Activated CD8-positive, alpha-beta memory T cell treated with anti-CD3 and anti-CD28 coated beads for 4 hours (primary cell): ENCODE results near the gene DCTN3.
"Not testable (repeated sequence)": the region's sequence is repeated elsewhere in the genome, so short reads cannot be mapped to it uniquely, and the experiment has no call there.

ENCODE experiments used
- DNase-seq, 2 donors: peaks; one replicate each; pipeline ENCODE4 v3.0.0-alpha.2; 2020; ENCODE audit warnings: low read depth in 2 of 2

DCTN3 gene

GRCh38 chr9:34647084-34647403, 26.7 kb upstream of the DCTN3 start:
- no peak for DNase-seq

DNA sequence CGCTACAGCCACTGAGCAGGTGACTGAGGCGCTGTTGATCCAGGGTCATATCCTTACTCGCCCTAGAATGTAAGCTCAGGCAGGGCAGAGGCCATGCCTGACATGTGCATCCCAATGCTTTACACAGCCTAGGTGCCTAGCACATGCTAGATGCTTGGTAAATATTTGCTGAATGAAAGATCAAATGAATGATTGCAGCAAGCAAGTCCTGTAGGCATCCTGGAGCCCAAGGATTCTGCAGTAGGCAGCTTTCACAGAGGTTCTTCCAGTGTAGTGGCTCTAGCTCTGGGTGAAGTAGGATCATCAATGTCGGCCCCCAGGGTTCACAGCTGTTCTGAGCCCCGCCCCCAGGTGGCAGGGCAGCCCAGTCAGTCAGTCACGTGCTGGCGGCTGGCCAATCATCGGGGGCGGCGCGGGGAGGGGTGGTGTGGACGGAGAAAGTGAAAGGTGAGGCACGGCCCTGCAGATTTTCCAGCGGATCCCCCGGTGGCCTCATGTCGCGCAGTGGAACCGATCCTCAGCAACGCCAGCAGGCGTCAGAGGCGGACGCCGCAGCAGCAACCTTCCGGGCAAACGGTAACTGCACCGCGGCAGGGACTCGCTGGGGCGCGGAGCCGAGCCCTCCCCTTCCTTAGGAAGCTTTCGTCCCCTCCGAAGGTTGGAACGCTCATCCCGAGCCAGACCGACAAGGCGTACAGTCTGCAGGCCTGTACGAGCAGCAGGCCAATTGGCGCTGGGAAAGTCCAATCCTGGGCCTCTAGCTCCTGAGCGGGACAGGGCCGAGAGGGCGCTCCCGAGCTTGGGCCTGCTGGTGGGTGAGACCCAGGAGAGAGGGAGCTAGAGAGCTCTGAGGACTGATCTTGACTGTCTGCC, 26.2 kb upstream of the DCTN3 start, which contains the start of gene GALT:
Gene GALT, plus strand, starts transcription at position 465 of the 873 bp plus-strand sequence. Its CDS starts 30 bp downstream, at position 495.
- DNase-seq, result peak; percentile 94

DNA sequence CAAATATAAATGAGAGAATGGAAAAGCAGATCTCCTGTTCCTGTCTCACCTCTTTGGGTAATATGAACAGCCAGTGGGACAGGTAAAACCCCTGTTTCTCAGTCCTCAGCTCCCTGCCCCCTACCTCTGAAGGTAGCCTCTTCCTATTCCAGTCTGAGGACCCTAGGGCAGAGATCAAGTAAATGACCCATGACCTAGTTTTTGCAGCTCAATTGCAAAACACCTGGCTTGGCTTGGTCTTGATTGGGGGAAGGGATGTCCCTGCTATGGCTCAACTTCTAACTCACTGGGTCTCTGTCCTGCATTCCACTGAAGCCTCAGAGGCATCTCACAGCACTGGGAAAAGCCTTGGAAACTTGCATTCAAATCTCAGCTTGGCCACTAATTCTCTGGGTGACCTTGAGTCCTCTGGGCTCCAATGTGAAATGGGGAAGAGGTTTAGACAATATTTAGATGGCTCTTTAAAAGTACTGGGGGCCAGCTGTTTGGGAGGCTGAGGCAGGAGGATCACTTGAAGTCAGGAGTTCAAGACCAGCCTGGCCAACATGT, 24.5 kb upstream of the DCTN3 start:
- DNase-seq, result no peak

DNA sequence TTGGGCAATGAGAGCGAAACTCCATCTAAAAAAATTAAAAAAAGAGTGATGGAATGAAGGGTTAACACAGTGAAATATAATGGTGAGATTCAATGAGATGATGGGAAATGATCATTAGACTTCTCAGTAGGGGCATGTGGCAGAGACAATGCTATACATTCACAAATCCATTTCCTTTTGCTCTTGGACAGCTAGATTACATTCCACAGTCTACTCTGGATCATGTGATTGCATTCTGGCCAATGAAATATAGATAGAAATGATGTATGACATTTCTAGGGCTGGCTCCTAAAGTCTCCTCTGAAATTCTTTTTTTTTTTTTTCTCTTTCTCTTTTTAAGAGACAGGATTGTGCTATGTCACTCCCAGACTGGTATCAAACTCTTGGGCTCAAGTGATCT, 22.4 kb upstream of the DCTN3 start:
- no peak for DNase-seq

DNA sequence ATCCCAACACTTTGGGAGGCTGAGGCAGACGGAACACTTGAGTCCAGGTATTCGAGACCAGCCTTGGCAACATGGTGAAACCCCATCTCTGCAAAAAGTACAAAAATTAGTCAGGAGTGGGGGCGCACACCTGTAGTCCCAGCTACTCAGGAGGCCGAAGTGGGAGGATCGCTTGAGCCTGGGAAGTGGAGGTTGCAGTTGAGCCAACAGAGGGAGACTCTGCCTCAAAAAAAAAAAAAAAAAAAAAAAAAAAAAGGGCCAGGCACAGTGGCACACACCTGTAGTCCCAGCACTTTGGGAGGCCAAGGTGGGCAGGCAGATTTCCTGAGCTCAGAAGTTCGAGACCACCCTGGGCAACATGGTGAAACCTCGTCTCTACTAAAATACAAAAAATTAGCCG, 19.0 kb upstream of the DCTN3 start:
- DNase-seq, result not testable (repeated sequence)

GRCh38 chr9:34638138-34638445, 17.8 kb upstream of the DCTN3 start:
- DNase-seq, result no peak

DNA sequence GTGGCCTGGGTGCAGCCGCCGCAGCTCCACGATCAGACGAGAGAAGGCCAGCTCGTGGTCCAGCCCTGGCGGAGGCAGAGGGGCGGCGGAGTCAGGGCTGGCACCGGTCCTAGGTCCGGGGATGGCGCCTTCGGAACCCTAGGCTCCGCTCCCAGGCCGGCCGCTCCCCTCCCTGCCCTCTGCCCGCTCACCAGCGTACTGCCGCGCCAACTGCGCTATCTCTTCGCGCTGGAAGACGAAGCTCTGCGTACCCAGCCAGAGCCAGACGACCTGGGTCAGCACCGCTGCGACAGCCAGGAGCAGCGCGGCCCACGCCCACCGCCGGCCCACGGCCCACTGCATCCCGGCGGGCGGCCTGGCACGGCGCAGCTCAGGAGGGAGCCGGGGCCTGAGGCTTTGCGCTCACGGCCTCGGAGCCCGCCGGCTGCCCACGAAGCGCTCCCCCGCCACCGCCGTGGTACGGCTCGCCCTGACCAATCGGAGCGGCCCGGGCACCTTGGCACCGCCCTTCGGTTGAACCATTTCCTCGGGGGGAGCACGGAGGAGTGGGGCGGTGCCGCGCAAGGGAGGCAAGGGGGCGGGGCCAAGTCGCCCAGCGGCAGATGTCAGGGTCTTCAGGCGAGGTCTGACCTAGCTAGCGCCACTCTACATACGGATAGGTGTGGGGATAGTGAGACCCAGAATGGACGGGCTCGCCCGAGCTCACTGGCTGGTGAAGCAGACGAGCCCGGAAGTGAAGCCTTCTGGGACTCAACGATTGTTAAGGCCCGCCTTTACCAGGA, 17.3 kb upstream of the DCTN3 start, which contains the start of gene SIGMAR1:
Gene SIGMAR1, minus strand, starts transcription at position 432 of the 782 bp plus-strand sequence. Its CDS starts 90 bp downstream, at position 342.
- peak; percentile 87 for DNase-seq

DNA sequence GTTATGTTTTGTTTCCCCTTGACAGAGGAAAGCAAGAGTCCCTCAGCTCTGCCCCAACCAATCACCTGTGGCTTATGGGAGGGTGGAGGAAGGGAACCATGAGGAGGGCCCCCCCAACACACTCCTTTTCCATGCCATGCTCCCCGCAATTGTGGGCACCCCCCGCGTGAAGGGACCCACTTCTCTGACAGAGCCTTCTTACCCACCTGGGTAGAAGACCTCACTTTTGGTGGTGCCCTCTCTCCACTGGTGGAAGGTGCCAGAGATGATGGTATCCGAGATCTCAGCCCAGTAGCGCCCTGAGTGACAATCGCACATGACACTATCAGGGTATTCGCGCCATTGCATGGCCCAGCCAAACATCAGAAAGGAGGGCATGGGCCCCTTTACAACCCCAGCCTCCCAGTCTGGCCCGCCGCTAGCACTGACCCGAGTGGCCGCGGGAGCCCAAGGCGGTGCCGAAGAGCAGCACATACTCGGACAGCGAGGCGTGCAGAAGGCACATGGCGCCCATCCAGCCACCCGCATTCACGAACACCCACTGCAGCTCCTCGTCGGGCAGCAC, 16.6 kb upstream of the DCTN3 start:
- no peak for DNase-seq

- DNase-seq, result no peak
Measured at GRCh38 chr9:34635556-34635955, 15.3 kb upstream of the DCTN3 start.

- no peak for DNase-seq
Measured at GRCh38 chr9:34634551-34635248, 14.4 kb upstream of the DCTN3 start.

GRCh38 chr9:34633851-34634550, 13.7 kb upstream of the DCTN3 start:
- peak; percentile 33 to 49 for DNase-seq

- no peak for DNase-seq
Measured at GRCh38 chr9:34633166-34633565, 12.9 kb upstream of the DCTN3 start.

DNA sequence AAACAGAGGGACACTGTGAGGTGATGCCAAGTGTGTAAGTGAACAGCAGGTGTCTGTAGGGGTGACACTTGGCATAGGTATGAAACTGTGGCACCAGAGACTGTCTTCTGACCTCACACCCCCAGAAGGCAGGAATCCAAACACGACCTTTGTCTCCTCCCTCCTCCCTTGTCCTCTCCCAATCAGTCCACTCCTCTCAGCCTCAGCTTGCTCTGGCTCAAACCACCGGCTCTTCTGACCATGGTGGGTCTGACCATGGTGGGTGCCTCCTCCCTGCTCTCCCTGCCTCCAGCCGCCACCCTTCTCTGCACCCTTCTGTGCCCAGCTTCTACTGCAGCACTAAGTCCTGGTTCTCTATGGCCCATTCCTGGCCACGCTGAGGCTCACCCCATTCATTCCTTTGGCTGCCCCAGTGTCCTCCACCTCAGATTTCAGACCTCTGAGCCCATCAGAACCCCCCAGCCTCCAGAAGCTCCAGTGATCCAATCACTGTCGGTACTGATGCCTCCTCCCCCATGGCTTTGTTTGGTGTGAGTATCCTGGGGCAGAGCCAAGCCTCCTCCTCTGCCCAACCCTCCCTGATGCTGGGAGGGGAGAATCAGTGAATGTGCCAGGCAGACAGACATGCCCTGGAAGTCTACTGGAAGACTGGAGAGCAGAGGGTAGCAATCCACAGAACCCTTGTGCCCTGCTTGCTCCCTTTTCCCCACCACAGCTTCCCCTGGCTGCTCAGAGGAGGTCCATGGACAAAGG, 10.3 kb upstream of the DCTN3 start:
- no peak for DNase-seq

- DNase-seq, result no peak
Measured at GRCh38 chr9:34629491-34629808, 9.2 kb upstream of the DCTN3 start.

- no peak for DNase-seq
Measured at GRCh38 chr9:34628656-34629490, 8.6 kb upstream of the DCTN3 start, which contains the start of gene ARID3C. ARID3C (minus strand) TSS chr9:34629066; CDS start chr9:34628014, 1,052 bp downstream.

DNA sequence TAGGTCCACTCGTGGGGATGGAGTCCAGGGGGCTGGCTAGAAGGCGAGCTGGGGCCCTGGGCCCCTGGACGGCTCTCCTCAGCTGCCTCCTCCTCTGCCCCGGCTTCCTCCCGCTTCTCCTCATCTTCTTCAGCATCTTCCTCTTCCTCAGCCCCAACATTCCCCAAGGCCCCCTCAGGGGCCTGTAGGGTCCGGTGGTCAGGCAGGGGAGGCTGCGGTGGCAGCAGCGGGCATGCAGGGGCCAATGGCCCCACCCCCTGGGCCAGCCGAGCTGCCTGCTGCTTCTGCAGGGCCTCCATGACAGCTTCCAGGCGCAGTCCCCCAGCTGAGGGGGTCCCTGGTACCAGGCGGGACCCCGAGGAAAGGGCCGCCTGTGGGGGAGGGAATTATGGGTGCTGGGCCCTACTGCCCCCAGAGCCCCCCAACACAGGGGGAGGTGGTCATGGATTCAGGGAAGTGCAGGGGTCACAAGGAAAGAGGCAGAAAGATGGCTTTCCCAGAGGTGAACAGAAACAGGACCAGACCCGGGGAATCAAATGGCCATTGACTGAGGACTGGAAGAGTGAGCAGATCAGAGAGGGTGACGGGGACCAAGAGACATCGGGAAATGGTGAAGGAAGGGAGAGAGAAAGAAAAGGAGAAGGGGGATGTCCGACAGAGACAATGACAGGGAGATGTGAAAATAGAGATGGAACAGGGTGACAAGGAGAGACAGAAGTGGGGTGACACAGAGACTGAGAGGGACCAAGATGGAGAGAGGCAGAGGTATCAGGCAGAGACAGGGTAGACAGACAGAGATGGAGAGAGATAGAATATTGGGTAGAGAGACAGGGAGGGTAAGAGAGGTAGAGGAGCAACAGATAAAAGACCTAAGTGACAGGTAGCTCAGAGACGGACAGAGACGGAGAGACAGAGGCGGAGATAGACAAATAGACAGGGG, 7.7 kb upstream of the DCTN3 start:
- no peak for DNase-seq

- DNase-seq, result no peak
Measured at GRCh38 chr9:34625186-34625486, 4.8 kb upstream of the DCTN3 start.

DNA sequence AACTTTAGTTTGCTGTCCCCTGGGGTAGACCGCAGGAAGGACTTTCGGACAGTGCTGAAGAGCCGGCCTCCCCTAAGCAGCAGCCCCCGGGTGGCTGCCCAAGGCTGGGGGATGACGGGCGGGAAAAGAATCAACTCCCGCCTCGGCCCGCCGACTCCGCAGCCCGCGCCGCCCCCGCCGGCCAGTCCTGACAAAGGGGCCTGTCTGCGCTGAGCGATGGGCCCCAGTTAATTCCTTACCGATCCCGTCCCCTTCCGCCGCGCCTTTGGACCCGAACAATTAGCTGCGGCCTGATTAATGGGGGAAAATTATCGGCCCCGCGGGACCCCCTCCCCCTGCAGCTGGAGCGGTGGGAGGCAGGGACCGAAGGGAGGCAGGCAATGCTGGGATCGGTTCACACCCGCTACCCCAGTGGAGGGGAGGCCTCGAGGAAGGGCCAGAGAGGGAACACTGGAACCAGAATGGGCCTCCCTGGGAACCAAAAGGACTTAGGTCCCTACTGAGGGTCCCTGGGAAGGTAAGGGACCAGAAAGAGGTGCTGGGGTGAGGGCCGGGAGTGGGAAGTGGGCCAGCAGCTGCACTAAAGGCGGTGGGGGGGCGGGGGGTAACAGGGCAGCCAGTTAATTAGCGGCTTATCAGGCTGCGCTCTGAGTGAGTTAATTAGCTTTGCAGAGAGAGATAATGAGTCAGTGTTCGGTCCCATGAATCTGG, 4.3 kb upstream of the DCTN3 start:
- no peak for DNase-seq
